Cardiac fibroblast (primary cell): ENCODE measurements around the gene ZCCHC7.

Source experiments
- DNase-seq, 2 donors: peaks; one replicate each; pipeline versions ENCODE4 v3.0.0 to v3.0.0-alpha.2; 2010; ENCODE audit warnings: low read depth in 2 of 2
- H3K4me3 ChIP-seq, 2 donors: replicated peaks in 1 of 2; 1 replicate in 1 of 2; 2 replicates in 1 of 2; pipeline ENCODE4 v1.5.1; 2011; ENCODE audit warnings: low read depth in 2 of 2, low read length in 2 of 2, mild to moderate bottlenecking in 2 of 2, moderate library complexity in 1 of 2
- TF ChIP-seq, protein P1 (sequence below): IDR thresholded peaks from one replicate; pipeline ENCODE4 v1.5.1; 2011; ENCODE audit warnings: low read depth, mild to moderate bottlenecking, low read length, inconsistent platforms

Gene ZCCHC7

DNA sequence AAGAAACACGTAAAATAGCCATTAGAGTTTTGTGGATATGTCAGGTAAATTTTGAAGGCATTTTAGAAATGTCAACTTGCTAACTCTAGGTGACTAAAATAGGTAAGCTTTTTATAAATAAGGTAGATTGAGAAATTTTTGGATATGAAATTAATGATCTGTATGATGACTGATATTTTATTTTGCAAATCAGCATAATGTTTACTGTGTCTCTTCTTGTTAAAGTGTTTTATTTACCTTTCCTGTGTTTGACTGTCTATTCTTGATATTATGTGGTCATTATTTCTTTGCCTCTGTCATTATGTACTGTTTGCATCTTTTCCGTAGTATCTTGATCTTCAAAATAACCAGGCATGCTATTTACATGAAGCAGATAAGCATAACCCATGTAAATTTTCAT lies 58.4 kb downstream of the ZCCHC7 start:
- TF ChIP-seq, protein P1, sequence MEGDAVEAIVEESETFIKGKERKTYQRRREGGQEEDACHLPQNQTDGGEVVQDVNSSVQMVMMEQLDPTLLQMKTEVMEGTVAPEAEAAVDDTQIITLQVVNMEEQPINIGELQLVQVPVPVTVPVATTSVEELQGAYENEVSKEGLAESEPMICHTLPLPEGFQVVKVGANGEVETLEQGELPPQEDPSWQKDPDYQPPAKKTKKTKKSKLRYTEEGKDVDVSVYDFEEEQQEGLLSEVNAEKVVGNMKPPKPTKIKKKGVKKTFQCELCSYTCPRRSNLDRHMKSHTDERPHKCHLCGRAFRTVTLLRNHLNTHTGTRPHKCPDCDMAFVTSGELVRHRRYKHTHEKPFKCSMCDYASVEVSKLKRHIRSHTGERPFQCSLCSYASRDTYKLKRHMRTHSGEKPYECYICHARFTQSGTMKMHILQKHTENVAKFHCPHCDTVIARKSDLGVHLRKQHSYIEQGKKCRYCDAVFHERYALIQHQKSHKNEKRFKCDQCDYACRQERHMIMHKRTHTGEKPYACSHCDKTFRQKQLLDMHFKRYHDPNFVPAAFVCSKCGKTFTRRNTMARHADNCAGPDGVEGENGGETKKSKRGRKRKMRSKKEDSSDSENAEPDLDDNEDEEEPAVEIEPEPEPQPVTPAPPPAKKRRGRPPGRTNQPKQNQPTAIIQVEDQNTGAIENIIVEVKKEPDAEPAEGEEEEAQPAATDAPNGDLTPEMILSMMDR, result no peak
- no peak overlapping the region for H3K4me3 ChIP-seq
- DNase-seq, result no peak

DNA sequence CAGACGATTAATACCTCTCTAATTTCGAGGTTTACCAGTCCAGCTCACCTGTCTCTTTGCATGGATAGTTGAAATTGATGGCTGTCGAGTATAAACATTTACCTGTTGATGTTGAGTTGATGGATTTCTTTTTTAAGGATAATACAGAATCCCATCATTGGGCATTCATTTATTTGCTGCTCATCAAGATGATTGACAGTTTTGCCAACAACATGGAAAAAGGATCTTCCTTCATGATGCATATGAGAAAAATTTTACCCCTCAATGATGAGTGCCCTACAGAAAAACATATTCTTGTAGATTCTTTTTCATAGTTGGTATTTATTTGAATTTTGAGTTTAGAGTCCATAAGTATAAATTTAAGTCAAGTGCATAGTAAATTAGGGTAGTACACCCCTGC lies 59.2 kb downstream of the ZCCHC7 start:
- H3K4me3 ChIP-seq, result no peak overlapping the region
- TF ChIP-seq, protein P1, result no peak
- DNase-seq, result no peak

DNA sequence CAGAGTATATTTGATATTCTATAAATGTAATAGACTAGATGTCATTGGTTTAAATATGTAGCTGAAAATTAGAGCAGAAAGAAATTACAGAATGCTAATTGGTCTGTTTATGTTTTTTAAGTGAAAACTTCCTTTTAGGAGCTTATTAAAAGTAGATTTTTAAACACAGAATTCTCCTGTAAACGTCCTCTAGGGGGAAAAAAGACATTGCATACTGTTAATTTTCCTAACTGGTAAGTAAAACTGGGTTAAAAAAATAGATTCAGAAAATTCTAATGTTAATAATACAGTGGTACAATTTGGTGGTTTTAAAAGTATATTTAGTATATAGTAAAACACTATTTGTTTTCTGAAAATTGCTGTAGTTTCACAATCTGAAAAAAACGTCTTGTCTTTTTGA lies 59.8 kb downstream of the ZCCHC7 start:
- TF ChIP-seq, protein P1, result no peak
- H3K4me3 ChIP-seq, result no peak overlapping the region
- no peak for DNase-seq

DNA sequence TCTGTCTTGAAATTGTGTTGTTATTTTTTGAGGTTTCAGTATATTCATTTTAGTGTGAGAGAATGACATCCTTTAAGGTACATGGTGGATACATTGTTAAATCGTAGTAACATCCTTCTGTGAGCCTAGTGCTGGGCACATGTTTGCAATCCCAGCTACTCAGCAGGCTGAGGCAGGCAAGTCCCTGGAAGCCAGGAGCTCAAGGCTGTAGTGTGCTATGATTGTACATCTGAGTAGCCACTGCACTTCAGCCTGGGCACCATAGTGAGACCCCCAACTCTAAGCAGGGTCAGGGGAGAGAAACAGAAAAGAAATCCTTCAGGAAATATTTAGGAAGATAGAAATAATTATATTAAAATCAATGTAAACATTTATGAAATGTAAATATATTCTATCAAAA lies 62.3 kb downstream of the ZCCHC7 start:
- H3K4me3 ChIP-seq, result no peak overlapping the region
- no peak for DNase-seq
- TF ChIP-seq, protein P1, result no peak

DNA sequence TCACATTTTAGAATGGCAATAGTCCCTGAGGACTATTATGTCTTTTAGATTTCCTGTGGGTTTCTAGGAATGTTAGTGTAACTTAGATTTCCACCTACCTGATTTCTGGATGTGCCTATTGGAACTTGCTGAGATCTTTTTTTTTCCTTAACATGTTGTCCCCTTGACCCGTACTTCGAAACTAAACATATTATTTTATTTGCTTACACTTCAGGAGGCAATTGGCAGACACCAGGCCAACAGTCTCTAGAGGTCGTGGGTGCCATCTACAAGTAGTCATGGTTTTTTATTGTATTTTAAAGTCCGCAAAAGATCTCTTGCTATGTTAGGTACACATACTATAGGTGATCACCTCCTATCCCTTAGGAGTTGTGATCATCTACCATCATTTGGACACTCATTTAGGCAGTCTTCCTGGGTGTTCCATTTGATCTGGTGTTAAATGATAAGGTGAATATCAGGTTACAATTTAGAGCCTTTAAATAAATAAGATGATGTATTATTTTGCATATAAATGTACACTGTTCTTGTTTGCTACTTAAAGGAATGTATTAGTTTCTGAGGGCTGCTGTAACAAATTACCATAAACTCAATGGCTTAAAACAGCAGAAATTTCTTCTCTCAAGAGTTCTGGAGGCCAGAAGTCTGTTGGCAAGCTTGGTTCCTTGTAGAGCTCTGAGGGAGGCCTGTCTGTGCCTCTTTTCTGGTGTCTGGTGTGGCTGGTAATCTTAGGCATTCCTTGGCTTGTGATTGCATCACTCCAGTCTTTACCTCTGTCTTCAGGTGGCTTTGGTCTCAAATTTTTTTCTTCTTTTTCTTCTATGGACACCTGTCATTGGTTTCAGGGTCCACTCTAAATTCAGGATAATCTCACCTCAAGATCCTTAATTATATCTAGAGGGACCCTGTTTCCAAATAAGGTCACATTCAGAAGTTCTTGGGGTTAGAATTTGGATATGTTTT lies 64.8 kb downstream of the ZCCHC7 start:
- DNase-seq, result no peak
- no peak overlapping the region for H3K4me3 ChIP-seq
- TF ChIP-seq, protein P1, result no peak

DNA sequence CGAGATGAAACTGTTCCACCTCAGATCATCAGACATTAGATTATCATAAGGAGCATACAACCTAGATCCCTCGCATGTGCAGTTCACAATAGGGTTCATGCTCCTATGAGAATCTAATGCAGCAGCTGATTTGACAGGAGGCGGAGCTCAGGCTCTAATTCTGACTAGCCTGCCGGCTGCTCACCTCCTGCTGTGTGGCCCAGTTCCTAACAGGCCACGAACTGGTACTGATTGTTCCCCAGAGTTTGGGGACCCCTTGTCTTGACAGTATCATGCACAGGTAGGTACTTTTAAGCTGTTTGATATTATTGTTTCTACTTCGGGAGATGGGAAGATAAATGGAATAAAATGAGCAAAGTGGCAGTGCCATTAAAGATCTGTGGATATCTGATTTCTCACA lies 66.9 kb downstream of the ZCCHC7 start:
- DNase-seq, result no peak
- H3K4me3 ChIP-seq, result no peak overlapping the region
- TF ChIP-seq, protein P1, result no peak
